Epidermal melanocyte (primary cell): ENCODE results near the gene FUT8.
"Not testable (repeated sequence)": the region's sequence is repeated elsewhere in the genome, so short reads cannot be mapped to it uniquely, and the experiment has no call there.

Source experiments
- DNase-seq: peaks from one replicate; pipeline ENCODE4 v3.0.0; 2011; ENCODE audit warnings: low spot score; ENCODE audit not compliant: insufficient read length

FUT8 gene

DNA sequence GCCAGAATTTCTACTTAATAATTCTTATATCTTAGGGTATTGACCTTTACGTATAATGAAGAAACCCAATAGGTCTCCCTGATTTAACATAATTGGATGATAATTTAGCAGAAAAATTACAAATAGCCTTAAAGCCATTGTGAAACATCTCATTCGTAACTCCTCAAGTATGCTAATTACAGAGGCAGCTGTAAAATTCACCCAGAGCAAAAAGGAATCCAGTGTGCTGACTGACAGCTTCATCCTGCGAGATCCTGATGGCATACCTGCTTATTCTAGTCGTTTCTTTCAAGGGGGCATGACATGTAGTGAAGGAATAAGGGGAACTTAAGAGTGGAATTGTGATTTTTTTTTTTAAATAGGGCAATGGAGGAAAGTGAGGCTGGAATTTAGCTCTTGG lies 291.5 kb downstream of the FUT8 start:
- DNase-seq = no peak

GRCh38 chr14:65704437-65704836 lies 291.9 kb downstream of the FUT8 start:
- DNase-seq = no peak

GRCh38 chr14:65704850-65705249 lies 292.3 kb downstream of the FUT8 start:
- DNase-seq = no peak

- no peak for DNase-seq
Observed at GRCh38 chr14:65709576-65709975, 297.0 kb downstream of the FUT8 start.

- not testable (repeated sequence) for DNase-seq
Observed at GRCh38 chr14:65716813-65717212, 304.3 kb downstream of the FUT8 start.

GRCh38 chr14:65717384-65717915 lies 304.9 kb downstream of the FUT8 start:
- DNase-seq = not testable (repeated sequence)

DNA sequence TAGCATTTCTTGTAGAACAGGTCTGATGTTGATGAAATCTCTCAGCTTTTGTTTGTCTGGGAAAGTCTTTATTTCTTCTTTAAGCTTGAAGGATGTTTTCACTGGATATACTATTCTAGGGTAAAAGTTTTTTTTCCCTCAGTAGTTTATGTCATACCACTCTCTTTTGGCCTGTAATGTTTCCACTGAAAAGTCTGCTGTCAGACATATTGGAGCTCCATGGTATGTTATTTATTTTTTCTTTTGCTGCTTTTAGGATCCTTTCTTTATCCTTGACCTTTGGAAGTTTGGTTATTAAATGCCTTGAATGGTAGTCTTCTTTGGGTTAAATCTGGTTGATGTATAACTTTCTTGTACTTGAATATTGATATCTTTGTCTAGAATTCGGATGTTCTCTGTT lies 306.1 kb downstream of the FUT8 start:
- no peak for DNase-seq

- DNase-seq = no peak
Observed at GRCh38 chr14:65720171-65720570, 307.6 kb downstream of the FUT8 start.

- DNase-seq = no peak
Observed at GRCh38 chr14:65720743-65721142, 308.2 kb downstream of the FUT8 start.

- no peak for DNase-seq
Observed at GRCh38 chr14:65723348-65723747, 310.8 kb downstream of the FUT8 start.

- no peak for DNase-seq
Observed at GRCh38 chr14:65728604-65729003, 316.1 kb downstream of the FUT8 start.

DNA sequence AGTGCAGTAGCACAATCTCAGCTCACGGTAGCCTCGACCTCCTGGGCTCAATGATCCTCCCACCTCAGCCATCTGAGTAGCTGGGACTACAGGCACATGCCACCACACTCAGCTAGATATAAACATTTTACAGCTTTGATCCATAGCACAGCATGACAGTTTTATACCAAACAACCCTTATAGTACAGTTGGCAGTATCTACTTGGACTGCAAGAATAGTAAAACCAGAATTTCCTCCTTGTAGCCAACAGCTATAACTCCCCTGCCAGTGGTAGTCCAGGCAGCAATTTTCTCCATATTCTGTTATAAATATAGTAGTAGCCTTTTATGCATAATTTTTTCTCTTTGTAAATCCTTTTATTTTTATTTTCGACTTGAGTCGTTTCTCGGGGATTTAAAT lies 317.0 kb downstream of the FUT8 start:
- no peak for DNase-seq

DNA sequence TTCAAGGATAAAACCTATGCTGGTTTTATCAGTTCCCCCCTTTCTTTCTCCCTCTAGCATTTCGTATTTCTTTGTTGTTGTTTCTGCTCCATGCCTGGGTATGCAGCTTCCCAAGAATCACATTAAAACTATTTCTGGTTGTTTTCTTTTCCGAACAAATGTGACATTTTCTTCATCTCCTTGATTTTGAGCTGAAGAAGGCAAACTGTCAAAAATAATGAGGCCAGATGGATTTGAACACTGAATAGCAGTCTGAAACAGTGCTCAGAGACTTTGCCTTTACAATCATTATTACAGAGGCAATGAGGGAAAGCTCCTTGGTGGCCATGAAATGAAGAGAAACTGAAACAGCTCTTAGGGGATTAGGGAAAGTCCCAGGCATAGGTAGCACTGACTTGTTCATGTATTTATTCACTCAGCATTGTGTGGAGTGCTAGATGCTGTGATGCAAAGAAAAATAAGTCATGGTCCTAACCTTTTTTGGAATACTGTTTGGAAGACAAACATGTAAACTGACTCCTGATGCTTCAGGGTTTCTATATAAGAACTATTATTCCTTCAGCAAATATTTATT lies 319.5 kb downstream of the FUT8 start:
- DNase-seq = no peak

DNA sequence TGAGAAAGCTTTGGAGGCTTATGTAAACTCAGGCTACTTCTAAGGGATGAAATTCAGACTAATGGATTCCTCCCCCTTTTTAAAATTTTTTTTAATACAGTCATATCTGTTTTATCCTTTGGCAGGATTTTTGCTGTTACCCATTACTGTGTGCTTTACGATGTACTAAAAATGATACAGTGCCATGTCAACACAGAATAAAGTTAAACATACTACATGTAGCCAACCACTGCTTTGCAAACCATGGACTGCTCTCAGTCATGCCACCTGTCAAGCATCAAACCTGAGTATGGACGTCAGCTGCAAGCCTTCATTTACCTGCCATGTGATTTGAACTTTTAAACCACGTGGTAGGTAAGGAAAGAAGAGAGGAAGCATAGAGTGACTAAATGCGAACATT lies 325.8 kb downstream of the FUT8 start:
- no peak for DNase-seq

- DNase-seq = no peak
Observed at GRCh38 chr14:65745396-65746190, 333.1 kb downstream of the FUT8 start.

GRCh38 chr14:65748796-65749195 lies 336.3 kb downstream of the FUT8 start:
- DNase-seq = no peak

GRCh38 chr14:65749287-65749686 lies 336.8 kb downstream of the FUT8 start:
- DNase-seq = no peak

DNA sequence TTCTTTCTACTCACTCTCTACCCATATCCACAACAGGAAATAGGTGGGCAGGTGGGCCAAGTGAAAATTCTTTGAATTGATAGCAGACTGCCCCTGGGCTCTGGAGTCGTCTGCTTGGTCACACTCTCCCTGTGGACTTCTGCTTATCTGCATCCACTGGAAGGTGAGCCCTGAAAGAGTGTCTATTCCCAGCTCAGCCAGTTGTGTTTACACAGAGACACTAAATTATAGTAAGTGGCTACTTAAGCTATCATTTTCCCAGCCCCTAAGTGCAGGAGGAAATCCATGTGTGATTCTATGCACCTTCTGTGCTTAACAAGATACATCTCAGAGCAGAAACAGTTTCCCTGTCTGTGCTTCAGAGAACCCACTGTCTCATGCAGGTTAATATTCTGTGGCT lies 338.4 kb downstream of the FUT8 start:
- DNase-seq = no peak

DNA sequence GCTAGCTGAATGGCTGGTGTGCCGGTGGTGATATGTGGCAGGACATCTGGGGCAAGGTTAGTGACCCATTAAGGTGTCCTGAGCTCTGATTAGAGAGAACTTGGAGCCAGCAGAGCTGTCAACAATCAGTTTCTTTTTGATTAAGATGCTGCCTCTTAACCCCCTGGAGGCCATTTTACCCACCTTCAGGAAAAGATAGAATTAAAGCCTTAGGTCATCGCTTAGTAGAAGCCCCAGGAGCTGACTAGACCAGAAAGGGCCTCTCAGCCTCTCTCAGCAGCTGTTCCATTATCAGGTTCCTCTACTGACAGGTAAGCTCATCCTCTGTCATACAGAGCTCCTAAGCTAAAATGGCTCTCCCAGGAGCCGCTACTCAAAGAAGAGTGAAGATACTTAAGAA lies 339.0 kb downstream of the FUT8 start:
- no peak for DNase-seq

DNA sequence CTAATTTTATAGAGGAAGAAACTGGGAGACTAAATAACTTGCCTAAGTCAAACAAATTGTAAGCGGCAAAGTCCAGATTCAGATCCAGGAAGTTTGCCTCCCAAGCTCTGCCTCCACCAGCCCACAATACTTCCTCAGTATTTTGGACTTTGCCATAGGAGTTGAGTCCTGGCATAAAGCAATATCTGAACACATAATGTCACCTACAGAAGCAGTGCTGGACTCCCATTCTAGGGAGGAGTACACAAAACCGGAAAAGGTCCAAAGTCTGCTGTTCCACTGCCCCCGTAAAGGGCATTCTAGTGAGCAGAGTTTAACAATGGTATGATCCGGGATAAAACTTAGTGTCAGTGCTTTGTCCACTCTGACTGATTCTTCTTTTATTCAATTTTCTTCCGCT lies 340.5 kb downstream of the FUT8 start:
- no peak for DNase-seq

DNA sequence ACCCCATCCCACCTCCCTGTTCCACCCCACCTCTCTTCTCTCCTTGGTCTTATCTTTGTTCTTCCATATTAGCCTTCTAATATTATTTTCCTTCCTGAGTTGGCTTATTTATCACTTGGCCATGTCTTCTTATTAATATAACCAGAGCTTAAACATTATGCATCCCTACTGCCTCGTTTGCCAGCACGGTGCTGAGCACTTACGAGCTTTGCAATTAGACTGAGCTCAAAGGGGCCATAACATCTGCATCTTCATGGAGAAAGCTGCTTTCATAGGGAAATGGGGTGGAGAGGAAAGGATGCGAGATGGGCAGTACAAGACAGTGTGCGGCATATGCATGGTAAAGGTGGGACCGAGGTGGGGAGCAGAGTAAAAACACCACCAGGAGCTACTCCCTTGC lies 342.8 kb downstream of the FUT8 start:
- DNase-seq = no peak

DNA sequence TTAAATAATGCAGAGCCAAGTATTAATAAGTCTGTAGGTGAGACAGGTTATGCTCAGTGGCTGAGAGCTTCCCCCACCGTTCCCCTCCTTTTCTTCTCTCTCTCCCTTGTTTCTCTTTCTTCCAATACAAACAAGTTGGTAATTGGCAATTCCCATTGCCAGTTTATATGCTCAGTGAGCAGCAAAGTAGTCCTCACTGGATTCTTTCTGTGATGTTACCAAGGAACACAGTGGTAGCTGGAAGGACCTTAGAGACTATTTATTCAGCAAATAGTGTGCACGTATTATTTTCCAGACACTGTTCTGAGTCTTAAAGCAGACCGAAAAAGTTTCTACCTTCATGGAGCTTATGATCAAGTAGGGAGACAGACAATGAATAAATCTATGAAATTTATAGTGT lies 344.4 kb downstream of the FUT8 start:
- no peak for DNase-seq

DNA sequence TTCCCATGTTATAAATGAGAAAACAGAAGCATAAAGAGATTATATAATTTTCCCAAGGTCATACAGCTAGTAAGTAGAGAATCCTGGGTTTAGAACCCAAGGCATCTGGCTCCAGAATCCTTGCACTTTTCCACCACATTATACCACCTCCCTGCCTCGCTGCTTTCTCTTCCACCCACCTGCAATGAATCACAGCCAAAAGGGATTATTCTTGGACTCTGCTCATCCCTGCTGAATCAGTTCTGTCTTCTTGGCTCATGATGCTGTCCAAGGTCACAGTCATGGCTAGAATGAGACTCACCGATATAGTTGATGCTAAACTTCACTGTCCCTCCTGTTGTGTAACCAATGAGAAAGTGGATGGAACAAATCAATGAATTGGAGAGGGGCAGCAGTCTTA lies 356.6 kb downstream of the FUT8 start:
- no peak for DNase-seq
